Neural progenitor cell (in vitro differentiated cells): Measurements from ENCODE around the gene PLCB3.

Experiments
- EZH2 ChIP-seq: fragments of 200-600 bp; sonication (generic); IDR thresholded peaks from 2 replicates; pipeline ENCODE4 v1.6.1; 2017; ENCODE audit warnings: antibody characterized with exemption, mild to moderate bottlenecking, moderate library complexity
- EZH2phosphoT487 ChIP-seq: fragments of 200-600 bp; sonication (generic); IDR thresholded peaks from 2 replicates; pipeline ENCODE4 v1.6.1; 2017; ENCODE audit warnings: antibody characterized with exemption
- TF ChIP-seq, protein P1 (sequence below): fragments of 200-600 bp; sonication (generic); IDR thresholded peaks from 2 replicates; pipeline ENCODE4 v1.5.1; 2017; ENCODE audit warnings: antibody characterized with exemption, mild to moderate bottlenecking

DNA sequence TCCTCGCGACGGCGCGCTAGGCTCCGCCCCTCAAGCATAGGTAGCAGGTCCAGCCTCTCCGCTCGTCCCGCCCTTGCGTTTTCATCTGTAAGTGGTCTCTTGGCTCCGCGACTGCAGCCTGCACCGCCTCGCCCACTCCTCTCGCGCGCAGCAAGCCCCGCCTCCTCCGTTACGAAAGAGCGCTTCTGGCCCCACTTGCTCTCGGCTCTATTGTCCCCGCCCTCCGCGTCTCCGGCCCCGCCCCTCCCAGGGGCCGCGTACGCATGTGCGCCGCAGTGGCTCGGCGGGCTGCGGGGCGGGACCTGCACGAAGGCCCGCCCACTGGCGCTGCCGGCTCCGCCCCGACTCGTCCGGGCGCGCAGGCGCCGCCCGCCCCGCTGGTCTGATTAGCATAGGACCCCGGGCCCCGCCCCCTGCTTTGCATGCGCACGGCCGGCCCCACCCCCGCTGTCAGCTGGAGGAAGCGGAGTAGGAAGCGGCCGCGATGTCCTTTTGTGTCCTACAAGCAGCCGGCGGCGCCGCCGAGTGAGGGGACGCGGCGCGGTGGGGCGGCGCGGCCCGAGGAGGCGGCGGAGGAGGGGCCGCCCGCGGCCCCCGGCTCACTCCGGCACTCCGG lies 53.9 kb downstream of the PLCB3 start, which contains the start of gene ESRRA:
- TF ChIP-seq, protein P1, sequence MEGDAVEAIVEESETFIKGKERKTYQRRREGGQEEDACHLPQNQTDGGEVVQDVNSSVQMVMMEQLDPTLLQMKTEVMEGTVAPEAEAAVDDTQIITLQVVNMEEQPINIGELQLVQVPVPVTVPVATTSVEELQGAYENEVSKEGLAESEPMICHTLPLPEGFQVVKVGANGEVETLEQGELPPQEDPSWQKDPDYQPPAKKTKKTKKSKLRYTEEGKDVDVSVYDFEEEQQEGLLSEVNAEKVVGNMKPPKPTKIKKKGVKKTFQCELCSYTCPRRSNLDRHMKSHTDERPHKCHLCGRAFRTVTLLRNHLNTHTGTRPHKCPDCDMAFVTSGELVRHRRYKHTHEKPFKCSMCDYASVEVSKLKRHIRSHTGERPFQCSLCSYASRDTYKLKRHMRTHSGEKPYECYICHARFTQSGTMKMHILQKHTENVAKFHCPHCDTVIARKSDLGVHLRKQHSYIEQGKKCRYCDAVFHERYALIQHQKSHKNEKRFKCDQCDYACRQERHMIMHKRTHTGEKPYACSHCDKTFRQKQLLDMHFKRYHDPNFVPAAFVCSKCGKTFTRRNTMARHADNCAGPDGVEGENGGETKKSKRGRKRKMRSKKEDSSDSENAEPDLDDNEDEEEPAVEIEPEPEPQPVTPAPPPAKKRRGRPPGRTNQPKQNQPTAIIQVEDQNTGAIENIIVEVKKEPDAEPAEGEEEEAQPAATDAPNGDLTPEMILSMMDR, result no peak
- TF ChIP-seq EZH2 (no peak), EZH2phosphoT487 (no peak)
